Activated CD4-positive, CD25-positive, alpha-beta regulatory T cell treated with anti-CD3 and anti-CD28 coated beads, Interleukin-2, amount 50 U/mL, for 72 hours (primary cell): ENCODE measurements around the gene COQ8A.

Source experiments
- DNase-seq: peaks from one replicate; pipeline ENCODE4 v3.0.0; 2021

The COQ8A gene

DNA sequence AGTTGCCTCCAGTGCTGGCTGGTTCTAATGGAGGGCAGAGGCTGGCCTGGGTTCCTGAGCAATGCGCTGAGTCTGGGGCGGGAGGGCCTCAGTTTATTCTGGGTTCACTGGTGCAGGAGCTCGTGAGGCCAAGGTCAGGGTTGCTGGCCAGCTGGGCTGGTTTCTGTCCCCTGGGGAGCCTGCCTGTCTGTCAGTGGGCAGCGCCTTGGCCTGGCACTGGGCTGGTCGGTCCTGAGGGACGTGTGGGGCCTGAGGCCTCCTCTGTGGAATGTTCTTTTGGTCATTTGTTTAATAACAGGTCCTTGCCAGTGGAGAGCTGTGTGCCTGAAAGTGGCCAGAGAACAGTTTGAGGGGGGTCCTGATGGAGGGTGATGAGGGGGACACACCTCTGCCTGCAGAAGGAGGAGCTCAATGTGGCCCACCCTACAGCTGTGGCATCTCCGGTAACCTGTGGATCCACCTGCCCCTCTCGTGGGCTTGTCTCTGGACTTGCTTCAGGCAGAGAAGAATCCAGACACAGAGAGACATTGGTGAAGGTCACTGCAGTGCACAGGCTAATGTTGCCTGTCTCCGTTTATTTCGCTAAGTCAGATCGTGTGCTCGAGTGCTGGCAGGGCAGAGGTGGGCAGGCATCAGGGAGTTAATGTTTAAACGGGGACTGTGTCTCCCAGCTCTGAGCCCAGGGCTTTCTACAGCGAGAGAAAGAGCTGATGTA is 34.6 kb downstream of the COQ8A start:
- no peak for DNase-seq

DNA sequence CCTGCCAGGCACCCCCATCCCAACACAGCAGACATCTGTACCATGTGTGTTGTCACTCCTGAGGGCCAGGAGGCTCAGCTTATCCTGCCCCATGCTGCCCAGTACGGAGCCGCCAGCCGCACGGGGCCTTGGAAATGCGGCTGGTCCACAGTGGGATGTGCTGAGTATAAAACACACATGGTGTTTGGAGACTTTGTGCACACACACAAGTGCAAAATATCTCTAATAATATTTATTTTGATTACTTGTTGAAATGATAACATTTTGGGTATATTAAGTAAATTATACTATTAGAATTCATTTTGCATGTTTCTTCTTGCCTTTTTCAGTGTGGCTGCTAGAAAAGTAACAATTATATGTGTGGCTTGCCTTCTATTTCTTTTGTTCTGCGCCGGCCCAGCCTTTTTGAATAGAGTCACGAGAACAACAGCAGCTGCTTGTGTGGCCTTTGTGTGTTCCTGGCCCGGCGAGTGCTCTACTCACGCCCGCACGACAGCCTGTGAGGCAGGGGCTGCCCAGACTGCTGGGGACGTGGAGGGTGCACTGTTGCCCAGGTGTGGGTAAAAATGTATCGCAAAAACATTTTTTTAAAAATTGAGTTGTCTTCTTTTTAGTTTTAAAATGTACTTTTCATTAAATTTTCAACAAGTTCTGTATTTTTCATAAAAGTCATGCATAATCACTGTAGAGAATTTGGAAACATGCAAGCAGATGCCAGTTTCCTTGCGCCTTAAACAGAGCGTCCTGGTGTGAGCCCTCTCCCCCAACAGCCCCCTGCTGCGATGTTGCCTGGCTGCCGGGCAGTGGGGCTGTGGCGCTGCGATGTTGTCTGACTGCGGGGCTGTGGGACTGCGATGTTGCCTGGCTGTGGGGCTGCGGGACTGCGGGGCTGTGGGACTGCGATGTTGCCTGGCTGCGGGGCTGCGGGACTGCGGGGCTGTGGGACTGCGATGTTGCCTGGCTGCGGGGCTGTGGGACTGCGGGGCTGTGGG is 35.5 kb downstream of the COQ8A start:
- DNase-seq: no peak

DNA sequence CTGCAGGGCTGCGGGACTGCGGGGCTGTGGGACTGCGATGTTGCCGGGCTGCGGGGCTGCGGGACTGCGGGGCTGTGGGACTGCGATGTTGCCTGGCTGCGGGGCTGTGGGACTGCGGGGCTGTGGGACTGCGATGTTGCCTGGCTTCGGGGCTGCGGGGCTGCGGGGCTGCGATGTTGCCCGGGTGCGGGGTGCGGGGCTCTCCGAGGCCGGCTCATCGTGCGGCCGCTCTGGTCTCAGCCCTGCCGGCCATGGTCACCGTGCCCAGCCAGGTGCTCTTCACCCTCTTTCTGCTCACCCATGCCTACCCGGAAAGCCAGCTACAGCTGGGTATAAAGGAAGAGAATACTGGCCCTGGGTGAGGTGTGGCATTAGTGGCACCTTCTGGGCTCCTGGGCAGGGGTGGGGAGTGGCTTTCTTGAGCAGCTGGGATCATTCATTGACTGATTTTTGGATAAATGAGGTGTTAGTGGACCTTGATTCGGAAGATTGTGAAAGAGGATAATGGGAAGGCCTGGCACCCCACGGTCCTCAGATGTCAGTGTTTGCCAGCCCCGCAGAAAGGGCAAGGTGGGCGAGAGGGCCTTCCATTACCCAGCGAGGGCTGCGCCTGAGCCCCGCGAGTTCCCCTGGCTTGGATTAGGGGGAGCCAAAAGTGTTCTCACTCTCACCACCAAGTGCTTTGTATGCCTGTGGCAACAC is 36.3 kb downstream of the COQ8A start:
- DNase-seq: no peak

DNA sequence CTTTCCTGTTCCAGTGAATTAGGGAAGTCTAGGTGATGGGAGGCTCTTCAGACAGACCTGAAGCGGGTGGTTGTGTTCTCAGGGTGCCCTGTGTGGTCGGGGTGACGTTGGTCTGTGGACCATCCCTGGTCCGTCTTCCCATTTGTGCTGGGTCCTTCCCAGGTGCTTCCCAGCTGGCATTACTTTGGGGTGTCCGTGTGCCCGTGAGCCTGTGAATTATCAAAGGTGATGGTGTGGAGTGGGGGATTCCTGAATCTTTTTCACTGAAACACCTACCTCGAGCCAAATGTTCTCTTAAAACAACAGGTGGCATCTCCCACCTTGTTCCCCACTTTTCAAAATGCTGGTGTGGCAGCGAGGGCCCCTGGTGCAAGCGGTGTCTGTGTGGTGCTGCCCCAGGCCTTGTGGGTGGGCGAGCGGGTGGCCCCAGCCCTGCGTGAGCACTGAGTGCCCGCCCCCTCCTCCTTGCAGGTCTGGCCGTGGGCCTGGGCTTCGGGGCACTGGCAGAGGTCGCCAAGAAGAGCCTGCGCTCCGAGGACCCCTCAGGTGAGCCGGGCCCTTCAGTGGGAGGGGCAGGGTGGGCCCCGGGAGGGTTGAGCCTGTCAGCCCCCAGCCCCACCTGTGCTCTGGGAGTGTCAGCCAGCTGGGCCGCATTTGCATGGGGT is 37.0 kb downstream of the COQ8A start:
- DNase-seq: no peak

DNA sequence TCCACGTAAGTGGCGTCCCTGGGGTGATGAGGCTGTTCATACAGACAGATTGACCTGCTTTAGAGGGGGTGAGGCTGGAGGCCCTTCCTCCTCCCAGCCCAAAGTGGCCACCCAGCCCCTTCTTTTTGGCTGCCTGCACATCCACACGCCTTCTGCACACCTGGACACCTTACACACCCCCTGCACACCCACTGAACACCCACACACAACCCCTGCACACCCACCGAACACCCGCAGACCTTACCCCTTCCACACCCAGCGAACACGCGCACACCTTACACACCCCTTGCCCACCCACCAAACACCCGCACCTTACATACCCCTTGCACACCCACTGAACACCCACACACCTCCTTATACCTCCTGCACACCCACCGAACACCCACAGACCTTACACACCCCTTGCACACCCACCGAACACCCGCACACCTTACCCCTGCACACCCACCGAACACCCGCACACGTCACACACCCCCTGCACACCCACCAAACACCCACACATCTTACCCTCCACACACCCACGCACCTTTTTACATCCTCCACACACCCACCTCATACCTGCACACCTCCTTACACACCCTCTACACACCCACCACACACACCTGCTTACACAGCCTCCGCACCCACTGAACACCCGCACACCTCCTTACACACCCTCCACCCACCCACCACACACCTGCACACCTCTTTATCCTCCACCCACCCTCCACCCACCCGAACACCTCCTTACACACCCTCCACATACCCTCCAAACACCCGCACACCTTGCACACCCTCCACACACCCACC is 37.7 kb downstream of the COQ8A start:
- no peak for DNase-seq

DNA sequence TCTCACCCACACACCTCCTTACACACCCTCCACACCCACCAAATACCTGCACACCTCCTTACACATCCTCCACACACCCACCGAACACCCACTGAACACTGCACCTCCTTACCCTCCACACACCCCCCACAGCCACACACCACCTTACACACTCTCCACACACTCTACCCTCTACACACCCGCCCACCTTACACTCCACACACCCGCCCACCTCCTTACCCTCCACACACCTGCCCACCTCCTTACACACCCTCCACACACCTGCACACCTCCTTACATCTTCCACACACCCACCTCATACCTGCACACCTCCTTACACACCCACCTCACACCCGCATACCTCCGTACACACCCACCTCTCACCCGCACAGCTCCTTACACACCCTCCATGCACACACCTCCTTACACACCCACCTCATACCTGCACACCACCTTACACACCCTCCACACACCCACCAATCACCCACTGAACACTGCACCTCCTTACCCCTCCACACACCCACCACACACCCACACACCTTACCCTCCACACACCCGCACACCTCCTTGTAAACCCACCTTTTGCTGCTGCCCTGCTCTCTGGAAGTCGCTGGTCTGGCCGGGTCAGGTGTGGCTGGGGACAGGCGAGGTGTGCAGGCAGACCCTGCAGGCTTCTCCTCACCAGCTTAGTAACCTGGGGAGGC is 38.5 kb downstream of the COQ8A start:
- DNase-seq: no peak

DNA sequence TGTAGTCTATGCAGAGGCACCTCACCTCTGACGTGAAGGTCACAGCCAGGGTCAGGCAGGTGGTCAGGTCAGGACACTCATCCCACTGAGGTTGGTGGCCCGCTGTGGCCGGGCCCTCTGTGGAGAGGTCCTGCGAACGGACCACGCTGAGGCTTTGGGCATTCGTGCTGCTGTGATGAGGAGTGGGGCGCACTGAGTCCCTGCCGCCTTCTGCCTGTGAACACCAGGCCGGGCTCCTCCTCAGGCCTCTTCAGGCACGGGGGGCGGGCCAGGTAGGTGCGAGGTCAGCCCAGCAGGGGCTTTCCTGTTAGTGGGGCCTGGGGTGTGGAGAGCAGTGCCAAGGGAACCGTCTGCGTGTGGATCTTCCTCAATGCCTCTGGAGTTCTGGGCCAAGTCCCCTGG is 39.0 kb downstream of the COQ8A start:
- no peak for DNase-seq

DNA sequence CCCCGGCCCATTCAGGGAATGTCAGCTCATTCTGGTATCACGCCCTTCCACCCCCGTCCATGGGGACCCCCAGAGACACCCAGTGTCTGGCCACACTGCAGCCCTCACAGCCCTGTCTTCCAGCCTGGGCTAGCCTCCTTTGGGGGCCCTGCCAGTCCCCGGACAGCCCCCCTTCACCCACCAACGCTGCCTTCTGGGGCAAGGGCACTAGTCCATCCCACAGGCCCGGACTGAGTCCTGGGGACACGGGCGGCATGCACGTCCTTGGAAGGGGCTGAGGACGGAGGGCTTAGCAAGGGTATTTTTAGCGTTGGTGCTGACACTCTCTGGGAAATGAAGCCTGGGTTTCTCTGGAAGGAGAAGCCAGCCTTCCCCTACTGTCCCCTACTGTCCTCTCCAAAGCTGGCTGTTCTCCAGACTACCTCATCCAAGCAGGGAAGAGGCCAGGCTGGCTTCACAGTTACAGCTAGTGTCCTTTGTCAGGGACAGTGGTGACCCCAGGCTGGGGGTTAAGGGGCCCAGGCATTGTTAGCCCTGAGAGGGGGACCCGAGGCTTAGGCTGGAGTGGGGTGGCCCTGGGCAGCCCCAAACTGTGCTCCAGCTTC is 39.5 kb downstream of the COQ8A start:
- no peak for DNase-seq

DNA sequence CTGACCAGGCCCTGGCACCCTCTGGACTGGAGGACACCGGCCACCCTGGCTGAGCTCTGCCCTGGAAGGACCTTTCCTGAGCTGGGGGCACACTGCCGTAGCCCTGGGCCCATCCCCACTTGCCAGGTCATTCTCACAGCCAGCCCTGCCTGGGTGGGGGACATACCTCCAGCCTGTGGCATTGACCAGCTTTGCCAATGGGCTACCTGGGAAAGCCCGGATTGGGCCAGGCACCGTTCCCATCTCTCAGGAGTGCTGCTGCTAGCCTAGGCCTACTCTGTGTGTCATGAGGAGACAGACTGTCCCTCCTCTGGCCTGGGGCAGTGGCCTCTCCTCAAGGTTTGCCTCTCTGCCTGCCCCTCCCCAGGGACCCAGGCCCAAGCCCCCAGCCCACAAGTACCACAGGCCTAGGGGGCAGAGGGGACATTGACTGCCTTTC is 40.0 kb downstream of the COQ8A start:
- DNase-seq: no peak

DNA sequence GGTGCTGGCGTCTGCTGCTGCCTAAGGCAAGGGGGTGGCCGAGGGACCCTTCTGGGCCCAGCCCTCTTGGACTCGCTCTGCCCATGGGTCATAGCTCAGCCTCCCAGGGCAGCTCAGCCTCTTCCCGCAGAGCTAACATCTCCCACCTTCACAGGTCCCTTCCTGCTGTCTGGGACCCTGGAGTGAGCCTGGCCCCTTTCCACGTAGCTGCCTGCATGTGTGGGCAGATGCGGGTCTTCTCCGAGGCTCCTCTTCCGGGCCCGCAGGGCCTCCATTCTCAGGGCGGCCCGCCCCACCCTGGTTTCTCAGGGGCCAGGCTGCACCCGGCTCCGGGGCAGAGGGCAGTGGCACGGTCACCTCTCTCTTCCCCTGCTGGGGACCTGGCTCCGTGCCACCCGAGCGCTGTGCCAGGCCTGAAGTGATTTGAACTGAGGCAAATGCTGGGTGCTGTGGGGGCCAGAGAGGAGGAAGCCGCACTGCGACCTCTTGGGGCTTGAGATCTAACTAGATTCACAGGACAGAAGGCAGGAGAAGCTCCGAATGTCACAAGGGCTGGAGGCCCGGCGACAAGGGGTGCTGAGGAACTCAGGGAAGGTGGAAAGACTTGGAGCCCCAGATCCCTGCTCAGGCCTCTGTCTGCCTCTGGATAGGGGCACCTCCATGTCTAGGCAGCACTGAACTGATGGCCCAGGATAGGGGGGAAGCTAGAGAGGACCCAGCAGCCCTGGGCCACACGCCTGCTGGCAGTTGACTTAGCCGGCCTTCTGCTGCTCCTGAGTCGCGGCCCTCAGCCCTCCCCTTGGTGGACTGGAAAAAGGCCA is 40.7 kb downstream of the COQ8A start:
- DNase-seq: no peak

DNA sequence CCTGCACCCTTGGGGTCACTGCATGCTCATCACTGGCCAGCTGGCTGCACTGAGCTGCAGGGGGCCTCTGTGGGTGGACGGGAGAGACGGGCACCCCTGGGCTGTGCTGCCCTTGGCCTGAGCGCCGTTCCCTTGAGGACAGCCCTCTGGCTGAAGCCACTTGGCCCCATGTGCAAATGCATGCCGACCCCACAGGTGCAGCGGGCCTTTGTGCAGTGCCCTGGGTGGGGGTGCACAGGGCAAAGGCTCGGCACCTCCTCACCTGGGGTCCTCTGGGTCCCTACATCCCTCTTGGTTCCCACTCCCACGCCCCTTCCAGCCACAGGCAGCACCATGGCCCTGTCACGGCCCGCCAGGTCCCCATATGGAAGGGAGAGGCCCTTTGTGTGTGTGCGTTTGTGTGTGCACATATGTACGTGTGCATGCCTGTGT is 41.3 kb downstream of the COQ8A start:
- no peak for DNase-seq

DNA sequence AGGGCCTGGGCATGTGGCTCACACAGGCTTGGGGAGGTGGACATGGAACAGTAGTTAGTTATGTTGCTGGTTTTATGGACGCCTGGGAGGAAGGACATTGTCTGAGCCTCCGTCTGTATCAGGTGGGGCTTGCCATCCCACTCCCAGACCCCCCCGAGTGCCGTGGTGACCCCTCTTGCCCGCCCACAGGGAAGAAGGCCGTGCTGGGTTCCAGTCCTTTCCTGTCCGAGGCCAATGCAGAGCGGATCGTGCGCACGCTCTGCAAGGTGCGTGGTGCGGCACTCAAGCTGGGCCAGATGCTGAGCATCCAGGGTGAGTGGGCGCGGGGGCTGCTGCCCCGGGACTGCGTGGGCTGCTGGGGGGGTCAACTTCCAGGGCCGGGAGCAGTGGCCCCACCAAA is 41.7 kb downstream of the COQ8A start:
- no peak for DNase-seq

DNA sequence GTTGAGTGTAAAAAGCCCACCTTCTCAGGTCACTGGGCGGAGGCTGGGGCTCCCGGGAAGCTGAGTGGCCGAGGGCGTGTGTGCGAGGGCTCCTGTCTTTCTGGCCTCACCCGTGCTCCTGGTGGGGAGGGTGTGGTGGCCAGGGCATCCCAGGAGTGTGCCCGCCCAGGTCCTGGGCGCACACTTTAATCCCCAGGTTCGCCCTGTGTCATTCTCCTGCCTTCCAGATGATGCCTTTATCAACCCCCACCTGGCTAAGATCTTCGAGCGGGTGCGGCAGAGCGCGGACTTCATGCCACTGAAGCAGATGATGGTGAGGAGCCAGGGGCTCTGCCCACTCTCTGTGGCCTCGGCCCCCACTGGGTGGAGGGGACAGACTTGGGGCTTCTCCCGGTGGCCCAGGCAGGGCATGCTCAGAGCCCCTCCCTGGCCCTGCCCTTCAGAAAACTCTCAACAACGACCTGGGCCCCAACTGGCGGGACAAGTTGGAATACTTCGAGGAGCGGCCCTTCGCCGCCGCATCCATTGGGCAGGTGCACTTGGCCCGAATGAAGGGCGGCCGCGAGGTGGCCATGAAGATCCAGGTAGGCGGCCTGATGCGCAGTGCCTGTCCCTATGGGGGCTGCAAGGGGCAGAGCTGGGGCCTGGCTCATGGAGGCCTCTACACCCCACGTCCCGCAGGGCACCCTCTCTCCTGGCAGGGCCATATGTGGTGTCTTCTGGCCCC is 42.5 kb downstream of the COQ8A start:
- no peak for DNase-seq

DNA sequence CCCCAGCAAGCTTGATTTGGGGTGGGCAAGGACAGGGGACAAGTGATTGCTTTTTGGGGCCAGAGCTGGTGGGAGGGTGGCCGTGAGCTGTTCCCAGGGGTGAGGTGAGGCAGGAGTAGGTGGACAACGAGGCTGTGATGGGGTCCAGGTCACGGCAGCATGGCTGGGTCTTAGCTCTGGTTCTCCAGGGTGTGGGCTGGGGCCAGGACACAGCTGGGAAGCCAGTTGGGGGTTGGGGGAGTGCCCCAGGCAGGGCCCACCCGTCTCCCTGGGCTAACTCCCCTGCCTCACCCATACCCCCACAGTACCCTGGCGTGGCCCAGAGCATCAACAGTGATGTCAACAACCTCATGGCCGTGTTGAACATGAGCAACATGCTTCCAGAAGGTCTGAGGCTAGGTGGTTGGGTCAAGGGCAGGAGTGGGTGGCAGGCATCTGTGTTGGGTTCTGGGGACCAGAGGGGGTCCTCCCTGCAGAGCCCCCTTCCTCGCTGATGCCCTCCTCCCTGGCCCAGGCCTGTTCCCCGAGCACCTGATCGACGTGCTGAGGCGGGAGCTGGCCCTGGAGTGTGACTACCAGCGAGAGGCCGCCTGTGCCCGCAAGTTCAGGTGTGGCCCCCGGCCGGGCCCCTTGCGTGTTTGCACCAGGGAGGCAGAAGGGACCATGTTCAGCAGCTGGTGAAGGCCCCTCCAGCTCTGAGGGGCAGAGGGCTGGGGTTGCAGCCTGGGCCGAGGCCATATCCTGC is 43.3 kb downstream of the COQ8A start:
- no peak for DNase-seq

DNA sequence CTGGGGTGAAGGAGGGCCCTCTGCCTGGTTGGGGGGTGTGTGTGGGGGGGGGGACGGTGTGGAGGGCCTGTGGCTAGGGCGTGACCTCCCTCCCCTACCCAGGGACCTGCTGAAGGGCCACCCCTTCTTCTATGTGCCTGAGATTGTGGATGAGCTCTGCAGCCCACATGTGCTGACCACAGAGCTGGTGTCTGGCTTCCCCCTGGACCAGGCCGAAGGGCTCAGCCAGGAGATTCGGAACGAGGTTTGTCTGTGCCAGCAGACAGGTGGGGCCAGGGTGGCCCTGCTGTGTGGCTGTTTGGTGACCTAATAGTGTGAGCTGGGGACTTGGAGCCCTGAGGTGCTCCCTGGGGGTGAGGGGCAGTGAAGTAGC is 43.9 kb downstream of the COQ8A start:
- DNase-seq: no peak

DNA sequence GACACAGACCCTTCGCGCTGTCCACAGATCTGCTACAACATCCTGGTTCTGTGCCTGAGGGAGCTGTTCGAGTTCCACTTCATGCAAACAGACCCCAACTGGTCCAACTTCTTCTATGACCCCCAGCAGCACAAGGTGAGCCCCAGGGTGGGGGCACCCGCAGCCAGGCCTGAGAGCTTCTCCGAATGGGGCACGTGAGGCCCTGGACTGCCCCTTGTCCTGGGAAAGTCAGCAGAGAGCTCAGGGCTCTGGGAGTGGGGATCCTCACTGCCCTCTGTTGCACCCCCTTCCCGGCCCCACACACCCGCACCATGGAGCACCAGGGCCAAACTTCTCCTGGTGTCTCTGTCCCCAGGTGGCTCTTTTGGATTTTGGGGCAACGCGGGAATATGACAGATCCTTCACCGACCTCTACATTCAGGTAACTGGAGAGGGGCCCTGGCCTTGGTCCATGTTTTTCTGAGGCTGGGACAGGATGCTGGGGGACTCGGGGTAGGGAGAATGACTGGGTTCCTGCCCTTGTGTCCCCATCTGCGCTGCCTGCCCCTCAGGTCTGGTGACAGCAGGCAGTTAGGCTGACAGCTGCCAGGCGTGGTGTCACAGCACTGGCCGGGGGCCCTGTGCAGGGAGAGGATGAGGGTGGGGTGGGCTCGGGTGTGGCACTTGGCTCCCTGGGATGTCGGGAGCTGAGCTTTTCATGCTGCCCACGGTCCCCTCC is 44.6 kb downstream of the COQ8A start:
- DNase-seq: no peak

DNA sequence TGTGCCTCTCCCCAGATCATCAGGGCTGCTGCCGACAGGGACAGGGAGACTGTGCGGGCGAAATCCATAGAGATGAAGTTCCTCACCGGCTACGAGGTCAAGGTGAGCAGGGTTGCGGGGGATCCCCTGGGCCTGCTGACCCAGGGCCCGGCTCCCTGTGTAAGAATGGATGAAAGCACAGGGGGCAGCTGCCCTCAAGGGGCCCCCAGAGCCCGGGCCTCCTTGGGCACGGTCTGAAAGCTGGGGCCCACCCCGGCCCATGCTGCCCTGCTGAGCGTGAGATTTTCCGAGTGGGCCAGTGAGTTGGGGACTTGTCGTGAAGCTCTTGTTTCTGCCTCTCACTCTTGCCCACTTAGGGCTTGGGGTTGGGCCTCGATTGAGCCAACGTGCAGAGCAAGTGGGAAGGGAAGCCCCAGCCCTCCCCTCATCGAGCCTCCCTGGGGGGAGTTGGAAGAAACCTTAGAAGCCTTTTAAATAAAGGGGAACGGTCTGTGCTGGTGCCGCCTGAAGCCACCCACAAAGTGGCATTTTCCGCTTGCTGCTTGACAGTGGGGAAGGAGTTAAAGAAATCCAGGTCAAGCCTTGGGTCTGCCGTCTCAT is 45.2 kb downstream of the COQ8A start:
- DNase-seq: no peak
